ENCODE measurements around the gene HELQ.
"Not testable (repeated sequence)": the region's sequence is repeated elsewhere in the genome, so short reads cannot be mapped to it uniquely, and the experiment has no call there.

Gene HELQ

GRCh38 chr4:83438719-83439118 is 16.9 kb downstream of the HELQ start:
- DNase-seq = no peak

DNA sequence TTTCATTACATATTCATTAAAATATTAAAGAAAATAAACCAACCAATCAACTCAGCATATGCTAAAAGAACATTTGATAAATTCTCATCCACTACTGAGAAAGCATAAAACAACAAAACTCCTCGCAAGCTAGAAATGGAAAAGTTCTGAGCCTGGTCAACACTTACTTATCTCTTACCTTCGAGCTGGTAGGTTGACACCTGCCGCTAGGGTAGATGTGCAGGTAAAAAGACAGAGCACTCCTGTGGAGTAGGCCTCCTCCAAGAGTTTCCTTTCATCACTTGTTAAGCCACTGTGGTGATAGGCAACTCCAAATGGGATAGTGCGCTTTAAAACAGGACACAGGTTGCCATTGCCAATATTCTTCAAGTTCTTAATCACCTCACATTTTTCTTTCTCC is 18.9 kb downstream of the HELQ start:
- no peak for DNase-seq

DNA sequence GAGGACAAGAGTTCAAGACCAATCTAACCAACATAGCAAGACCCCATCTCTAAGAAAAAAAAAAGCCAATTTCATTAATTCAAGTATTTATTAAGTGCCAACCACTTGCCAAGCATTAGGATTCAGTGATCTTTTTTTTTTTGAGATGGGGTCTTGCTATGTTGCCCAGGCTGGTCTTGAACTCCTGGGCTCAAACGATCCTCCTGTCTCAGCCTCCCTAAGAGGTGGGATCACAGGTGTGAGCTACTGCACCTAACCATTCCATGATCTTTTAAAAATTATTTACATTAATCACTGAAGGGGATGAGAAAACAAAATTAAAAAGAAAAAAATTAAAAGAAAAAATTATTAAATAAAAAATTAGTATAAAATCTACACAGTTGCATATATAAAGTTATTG is 24.4 kb downstream of the HELQ start:
- no peak for DNase-seq

DNA sequence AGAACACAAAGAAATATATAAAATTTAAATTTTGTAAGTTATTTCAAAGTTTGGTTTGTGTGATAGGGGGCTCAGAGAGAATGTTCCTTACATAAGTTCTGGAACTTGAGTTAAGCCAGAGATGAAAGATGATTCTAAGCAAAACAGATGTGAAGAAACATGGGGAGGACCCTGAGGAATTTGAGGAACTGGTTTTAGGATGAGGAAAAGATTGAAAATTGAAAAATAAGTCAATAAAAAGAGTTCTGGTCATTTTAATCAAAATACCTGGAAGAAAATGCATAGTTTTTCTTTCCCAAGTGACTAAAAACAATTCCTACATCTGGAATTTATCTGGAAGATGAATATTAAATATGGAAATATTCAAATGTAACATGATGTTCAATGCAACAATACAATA is 37.4 kb downstream of the HELQ start:
- no peak for DNase-seq

DNA sequence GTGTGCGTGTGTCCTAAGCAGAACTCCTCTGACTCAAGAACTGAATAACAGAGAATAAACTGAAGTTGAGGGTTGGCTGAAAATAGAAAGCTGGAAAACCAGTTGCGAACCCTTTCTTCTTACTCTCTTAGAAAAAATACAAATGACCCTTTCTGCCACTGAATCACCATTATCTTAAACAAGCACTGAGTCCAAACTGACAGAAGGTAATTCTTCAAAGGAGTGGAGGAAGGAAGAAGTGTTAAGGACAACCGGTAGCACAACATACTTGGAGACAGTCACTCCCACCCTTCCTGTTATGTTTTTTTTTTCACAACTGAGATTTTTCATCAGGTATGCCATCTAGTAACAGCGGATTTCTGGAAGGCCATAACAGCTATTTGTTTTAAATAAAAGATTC is 38.1 kb downstream of the HELQ start:
- no peak for DNase-seq

DNA sequence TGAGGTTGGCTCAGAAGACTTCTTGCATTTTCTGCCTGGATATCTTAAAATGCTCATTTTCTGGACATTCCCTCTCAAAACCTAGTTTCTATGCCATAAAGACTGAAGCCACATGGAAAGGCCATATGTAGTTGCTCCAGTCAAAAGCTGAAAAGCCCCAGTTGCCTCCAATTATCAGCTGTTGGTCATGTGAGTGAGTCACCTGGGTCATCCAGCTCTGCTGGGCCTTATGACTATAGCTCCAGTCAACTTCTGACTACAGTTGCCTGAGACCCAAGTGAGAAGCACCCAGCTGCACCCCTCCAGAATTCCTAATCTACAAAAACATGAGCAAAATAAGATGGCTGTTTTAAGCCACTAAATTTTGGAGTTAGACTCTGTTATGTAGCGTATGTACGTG is 41.9 kb downstream of the HELQ start:
- DNase-seq = peak; percentile 61

- DNase-seq = no peak
These were observed 46.7 kb downstream of the HELQ start for GRCh38 chr4:83408908-83409307.

DNA sequence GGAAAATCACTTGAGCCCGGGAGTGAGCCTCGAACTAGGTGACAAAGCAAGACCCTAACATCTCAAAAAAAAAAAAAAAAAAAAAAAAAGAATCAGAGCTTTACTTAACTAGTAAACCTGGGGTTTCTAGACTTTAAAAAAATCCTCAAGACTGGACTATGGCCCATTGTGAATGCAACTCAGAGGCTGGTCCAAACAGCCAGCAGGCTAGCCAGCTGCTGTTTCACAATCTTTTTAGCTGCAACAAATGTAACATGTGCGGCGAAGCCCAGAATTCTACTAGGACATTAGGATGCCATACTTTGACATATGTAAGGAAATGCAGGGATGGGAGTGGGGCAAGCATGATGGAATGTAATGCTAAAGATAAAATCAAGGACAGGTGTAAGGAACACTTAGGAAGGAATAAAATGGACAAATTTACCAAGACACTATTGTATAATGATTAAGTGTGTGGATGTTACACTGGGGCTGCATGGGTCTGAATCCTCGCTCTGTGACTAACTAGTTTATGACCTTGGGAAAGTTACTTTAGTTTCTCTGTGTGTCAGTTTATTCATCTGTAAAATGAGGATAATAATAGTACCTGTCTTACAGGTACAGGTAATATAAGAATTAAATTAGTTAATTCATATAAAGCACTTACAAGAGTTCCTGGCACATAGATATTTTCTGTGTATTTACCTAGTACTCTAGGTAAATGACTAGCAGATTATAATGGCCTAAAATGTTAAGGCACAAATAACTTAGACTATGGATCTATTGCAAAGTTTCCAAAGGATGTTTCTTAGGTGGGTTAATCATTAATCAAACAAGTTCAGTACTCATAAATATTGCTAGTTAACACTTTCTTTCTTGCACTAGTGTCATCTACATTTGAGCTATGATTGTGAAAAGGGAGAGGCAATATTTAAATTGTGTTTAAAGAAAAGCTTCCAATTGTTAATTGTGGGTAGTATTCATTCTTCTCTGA is 49.5 kb downstream of the HELQ start:
- DNase-seq = no peak

- not testable (repeated sequence) for DNase-seq
These were observed 57.5 kb downstream of the HELQ start for GRCh38 chr4:83398158-83398557.

DNA sequence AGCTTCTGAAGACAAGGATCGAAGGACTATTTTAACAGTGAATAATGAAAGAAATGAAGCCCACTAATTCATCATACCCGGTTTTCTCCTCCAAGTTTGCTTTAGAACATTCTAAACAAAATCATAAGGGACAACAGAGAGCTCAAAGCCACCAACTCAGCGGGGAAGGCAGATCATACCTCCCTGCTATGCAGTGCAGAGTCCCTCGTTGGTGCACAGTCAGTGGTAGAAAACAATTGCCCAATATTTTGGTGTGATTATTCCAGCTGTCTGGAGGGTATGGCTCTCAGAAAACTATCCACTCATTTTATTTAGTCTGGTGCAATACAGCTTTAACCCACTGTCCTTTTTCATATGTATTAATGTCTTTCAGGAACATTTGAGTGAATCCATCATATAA is 61.7 kb downstream of the HELQ start:
- DNase-seq = no peak

- no peak for DNase-seq
These were observed 63.1 kb downstream of the HELQ start for GRCh38 chr4:83392562-83392961.

GRCh38 chr4:83390944-83391343 is 64.7 kb downstream of the HELQ start:
- DNase-seq = no peak

DNA sequence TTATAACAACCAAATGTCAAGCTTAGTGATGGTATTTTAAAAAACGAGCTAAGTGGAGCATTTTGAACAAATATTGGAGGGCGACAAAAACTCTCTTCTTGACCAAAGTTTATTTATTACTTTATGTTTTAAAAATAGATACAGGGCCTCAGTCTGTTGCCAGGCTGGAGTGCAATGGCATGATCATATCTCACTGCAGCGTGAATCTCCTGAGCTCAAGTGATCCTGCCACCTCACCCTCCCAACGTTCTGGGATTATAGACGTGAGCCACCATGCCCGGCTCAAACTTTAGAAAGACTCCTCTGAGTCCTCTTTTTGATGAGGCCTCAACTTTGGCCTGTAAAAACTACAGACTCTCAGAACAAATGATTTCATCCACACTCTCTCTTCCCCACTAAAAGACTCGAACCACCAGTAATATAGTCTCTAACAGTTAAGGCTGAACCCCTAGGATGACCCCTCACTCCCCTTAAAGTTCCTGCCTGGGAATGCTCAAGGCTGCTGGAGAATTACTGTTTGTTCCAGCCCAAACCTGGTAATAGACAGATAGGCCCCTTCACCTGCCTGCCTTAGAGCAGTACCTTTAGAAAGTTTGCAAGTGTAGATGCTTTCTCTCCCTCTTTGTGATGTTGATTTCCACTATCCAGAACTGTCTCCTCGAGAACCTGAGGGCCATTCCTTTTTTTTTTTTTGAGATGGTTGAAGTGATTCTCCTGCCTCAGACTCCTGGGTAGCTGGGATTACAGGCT is 65.7 kb downstream of the HELQ start:
- no peak for DNase-seq

DNA sequence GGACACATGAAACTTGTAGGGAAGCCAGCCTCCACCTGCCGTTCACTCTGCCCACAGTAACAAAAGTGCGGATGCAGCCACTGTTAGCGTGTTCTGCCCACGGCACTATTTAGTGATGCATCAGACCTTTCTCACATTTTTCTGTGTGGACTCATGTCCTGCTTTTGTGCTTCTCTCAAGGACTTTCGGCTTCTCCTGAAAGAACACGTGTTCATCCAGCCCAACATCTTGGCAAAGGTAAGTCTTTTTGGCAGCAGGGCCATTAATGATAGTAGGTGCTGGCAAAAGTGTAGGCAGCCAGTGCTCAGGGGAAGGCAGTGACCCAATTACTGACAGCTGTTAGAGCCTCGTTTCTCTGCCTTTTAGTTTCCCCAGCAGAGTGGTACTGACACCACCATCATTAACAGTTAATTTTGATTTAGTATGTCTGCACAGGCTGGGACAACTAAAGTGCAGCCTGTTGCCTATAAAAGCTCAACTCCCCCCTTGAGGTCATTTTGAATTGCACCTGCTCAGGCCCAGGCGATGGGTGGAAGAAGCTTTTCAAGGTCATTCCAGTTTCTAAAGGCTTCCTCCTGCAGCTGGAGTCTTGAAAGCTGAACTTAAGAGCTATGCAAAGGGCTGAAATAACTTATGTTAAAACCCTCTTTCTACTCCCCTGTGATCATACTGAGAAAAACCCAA is 66.4 kb downstream of the HELQ start:
- no peak for DNase-seq

- DNase-seq = no peak
These were observed 67.3 kb downstream of the HELQ start for GRCh38 chr4:83388313-83388676.

DNA sequence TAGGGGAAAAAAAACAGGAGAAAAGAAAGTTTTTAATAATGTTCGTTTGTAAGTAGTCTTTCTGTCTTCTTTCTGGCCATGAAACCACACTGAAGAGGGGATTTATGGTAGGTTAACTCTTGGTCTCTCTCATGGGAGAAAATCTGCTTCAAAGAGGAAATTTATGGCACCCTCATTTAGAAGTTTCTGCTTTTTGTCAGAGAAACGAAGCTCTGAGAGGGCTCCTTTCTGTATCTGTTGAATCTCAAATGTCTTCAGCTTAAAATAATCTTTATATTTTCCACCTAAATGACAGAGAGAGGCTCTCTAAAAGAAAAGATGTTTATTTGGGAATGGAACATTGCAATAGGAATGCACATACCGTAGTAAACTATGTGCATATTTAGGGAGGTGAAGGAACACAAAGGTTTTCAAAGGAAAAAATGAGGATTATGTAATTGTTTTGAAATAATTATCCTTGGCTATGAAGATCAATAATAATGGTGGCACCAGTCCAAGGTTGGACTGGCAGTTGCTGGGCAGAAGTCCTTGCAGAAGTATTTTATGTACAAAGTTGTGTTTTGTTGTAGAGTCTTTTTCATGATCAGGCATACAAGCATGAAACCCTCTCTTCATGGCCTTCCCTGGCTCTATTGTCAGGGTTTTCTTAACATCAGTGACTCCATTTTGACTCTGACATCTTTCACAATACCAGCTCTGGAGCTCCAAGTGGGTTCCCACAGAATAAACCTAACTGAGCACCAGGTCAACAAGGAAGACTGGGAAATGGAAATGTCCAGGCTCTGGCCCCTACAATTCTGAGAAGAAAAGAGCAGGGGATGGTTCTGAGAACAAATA is 67.9 kb downstream of the HELQ start:
- DNase-seq = no peak

DNA sequence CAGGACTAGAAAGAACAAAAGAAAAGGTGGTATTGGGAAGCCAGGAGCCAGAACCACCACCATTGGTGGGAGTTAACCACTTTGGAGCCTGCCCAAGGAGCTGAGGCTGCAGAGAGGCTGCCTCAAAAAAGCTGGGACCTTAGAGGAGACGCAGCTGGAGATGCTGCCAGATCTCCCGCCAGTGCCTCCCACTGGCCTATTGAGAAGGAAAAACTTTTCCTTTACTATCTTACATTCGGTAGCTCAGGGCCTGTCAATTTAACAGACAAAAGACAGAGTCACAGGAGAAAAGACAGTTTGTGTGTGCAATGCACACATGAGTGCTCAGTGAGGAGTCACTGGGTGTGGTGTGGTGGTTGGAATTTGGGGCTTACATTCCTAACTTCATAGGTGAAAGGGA is 68.6 kb downstream of the HELQ start:
- DNase-seq = peak; percentile 80

GRCh38 chr4:83382850-83383249 is 72.8 kb downstream of the HELQ start:
- DNase-seq = no peak

DNA sequence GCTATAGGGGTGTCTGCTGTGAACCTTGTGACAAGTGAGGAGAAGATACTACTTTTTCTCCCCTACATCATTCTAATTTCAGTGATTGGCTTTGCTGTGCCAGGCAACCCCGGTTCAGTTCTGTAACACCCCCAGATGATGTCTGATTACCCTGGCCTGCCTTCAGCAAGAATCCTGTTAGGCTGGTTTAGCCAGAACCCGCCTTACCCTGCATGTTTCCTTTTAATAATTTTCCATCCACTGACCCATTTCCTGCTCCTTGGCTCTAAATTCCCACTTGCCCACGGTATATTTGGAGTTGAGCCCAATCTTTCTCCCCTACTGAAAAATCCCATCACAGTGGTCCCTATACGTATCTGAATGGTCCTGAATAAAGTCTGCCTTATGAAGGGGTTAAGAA is 74.5 kb downstream of the HELQ start:
- no peak for DNase-seq

DNA sequence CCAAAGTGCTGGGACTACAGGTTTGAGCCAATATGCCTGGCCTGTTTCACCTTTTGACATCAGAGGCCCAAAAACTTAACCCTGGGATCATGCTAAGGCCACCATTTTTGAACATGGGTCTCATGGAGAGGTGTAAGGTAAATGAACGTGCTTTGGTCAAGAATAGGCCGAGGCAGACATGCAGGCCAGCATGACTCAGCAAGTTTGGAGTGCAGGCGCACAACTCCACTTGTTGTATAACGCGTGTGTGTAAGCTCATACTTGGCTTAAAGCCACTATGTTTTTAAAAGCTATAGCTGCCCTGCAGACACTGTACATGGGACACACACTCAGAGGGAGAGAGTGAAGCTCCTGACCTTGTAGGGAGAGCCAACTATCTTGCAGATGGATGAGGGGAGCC is 77.2 kb downstream of the HELQ start:
- no peak for DNase-seq

- no peak for DNase-seq
These were observed 82.7 kb downstream of the HELQ start for GRCh38 chr4:83372931-83373330.

DNA sequence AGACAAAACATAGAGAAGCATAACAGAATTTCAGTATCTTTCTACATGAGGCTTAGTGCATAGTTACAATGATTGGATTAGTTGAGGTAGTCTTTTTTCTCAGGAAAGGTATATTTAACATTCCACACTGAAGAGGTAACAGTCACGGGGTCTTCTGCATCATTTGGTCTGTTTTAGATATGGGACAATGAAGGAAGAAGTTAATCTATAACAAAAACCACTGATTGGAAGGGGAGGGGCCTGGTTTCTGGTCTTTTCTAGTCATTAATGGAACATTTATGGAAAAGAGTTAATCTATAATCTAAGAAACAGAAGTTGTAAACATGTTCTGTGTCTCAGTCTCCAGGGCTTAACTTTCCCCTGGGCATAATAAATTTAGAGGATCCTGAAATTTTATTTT is 83.7 kb downstream of the HELQ start:
- DNase-seq = no peak

- no peak for DNase-seq
These were observed 84.4 kb downstream of the HELQ start for GRCh38 chr4:83371235-83371634.
